Activated T-cell treated with anti-CD3 and anti-CD28 coated beads, Interleukin-2, amount 50 U/mL, for 1 hour (primary cell): ENCODE results near the gene MOCS1.

Experiments
- DNase-seq: peaks from one replicate; pipeline ENCODE4 v3.0.0-alpha.2; 2020

MOCS1 gene

GRCh38 chr6:39867592-39867991 is 66.7 kb downstream of the MOCS1 start:
- DNase-seq, result no peak

DNA sequence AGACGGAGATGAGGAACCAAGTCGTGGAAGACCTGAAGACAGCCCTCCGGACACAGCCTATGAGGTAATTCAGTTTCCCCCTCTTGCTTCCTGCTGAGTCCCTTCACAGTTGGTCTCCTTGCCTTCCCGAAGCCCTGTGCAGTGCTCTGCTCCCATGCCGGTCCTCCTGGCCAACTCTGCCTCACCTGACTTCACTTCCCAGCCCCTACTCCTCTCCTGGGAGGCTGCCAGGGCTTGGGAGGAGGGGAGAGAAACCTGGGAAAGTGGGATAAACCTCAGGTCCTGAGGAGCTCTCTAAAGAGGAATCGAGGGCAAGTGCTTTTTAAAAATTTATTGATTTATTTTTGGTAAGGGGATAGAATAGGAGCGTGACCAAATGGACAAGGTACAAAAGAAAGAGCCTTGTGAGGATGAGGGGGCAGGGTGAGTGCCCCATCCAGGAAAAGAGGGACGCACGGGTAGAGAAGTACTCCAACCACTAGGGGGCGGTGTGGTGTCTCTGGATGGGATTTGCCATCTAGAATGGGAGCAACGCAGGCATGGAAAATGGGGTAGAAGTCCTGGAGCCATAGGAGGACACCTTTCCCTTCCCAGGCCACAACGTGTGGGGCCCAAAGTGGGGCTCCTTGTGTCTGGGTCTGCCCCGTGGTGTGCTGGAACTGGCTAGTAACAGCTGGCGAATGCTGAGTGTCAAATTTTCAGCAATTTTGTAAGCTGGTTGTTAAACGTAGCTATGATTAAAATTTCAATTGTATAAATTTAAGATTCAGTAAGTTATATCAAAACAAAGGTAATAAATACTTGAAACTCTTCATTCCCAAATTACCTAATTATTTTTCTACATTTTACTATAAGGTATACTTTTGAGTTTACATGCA is 69.0 kb downstream of the MOCS1 start:
- DNase-seq, result peak; percentile 39

DNA sequence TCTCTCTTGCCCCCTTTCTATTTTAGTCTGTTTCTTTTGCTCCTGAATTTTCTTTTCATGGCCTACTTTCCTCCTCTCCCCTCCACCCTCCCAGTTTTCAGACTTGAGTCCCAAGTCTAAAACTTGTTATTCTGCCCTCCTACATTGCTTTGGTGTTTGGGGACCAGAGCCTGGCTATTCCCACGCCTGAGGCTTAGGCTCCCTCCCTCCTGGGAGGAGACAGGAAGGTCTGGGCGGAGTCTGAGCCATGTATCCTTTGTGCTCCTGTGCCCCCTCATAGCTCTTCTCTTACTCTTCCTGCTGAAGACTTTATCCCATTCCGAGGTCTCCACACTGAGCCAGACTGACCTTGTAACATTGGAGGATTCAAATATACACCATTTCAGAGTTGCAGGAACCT is 72.6 kb downstream of the MOCS1 start:
- DNase-seq, result no peak

DNA sequence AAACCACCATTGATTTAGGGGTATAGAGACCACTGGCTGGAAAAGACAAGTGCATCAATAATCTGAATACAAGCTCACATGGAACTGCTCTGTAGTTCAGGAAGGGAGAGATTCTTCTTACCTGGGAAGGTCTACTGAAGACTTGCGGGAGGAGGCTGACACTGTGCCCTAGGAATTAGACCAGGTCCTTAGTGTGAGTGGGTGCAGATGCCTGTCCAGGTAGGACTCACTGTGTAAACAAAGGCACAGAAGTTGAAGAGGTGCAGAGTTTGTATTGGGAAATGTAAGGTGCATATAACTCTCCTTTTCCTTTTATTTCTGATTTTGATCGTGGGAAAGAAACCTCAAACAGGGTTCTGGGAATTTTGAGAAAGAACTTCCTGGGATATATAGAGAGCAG is 75.2 kb downstream of the MOCS1 start:
- no peak for DNase-seq

DNA sequence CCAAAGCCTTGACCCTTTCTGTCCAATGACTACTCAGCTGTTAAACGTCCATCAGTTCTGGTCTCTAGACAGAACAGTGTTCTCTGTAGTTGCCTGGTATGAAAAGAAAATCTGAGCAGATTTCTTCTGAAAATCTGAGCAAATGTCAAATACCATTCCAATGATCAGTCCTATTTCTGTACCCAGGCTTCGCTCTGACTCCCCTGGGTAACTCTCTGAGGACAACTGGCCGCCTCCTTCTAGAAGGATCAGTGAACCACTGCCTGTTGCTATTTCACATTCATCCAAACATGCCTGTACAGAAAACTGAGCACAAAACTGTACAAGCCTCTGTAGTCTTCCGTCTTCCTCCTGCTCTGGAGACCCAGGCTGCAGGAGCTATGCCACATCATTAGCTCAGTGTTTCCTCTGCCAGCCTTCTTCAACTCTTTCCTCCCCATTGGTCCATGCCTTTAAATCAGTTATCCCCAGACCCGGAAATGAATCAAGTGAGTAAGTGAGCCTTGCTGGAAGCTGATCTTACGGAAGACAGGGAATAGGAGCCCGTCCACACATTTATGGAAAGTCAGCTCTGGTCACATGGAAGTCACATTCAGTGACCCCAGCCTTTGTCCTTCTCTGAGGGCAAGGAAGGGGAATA is 78.8 kb downstream of the MOCS1 start:
- no peak for DNase-seq
